Osteoblast (primary cell): ENCODE data around the gene MMD. TPM values are rescaled to one million over a fixed set of nuclear protein-coding genes. Genes with fewer than 3 reads are reported as not detected.

Source experiments
- DNase-seq: peaks from one replicate; pipeline ENCODE4 v3.0.0; 2011; ENCODE audit warnings: low spot score, mixed read lengths; ENCODE audit not compliant: insufficient read length; ENCODE audit errors: missing footprints
- H2AFZ ChIP-seq: 2 replicates; pipeline ENCODE4 v1.6.0; 2011; ENCODE audit warnings: mild to moderate bottlenecking, low read length
- H3K27ac ChIP-seq: 2 replicates; pipeline ENCODE4 v1.5.1; 2011; ENCODE audit warnings: mild to moderate bottlenecking, low read depth, low read length, moderate library complexity
- H3K27me3 ChIP-seq: 2 replicates; pipeline ENCODE4 v1.6.0; 2012; ENCODE audit warnings: mild to moderate bottlenecking, control low read depth, inconsistent platforms, low read length, moderate library complexity; ENCODE audit not compliant: insufficient read depth
- H3K36me3 ChIP-seq: 2 replicates; pipeline ENCODE4 v1.5.1; 2011; ENCODE audit warnings: mild to moderate bottlenecking, low read length, control low read depth, moderate library complexity; ENCODE audit not compliant: insufficient read depth
- H3K4me1 ChIP-seq: 2 replicates; pipeline ENCODE4 v1.5.1; 2011; ENCODE audit warnings: mild to moderate bottlenecking, low read length, control low read depth, moderate library complexity; ENCODE audit not compliant: insufficient read depth
- H3K4me2 ChIP-seq: 2 replicates; pipeline ENCODE4 v1.6.0; 2011; ENCODE audit warnings: mild to moderate bottlenecking, low read length; ENCODE audit not compliant: insufficient read depth
- H3K4me3 ChIP-seq: fragments of 200-600 bp; sonication (generic); 3 replicates; pipeline ENCODE4 v1.5.1; 2012; ENCODE audit warnings: mild to moderate bottlenecking, low read length, inconsistent platforms; ENCODE audit not compliant: insufficient read depth
- H3K79me2 ChIP-seq: 2 replicates; pipeline ENCODE4 v1.6.0; 2012; ENCODE audit warnings: mild to moderate bottlenecking, low read length, control low read depth, inconsistent platforms; ENCODE audit not compliant: insufficient read depth
- H3K9me3 ChIP-seq: 2 replicates; pipeline ENCODE4 v1.5.1; 2011; ENCODE audit warnings: low read depth, low read length, control low read depth
- H4K20me1 ChIP-seq: 2 replicates; pipeline ENCODE4 v1.6.0; 2012; ENCODE audit warnings: mild to moderate bottlenecking, low read length, control low read depth; ENCODE audit not compliant: insufficient read depth
- total RNA-seq: library from RNA; depleted of rRNA; stranded (reverse); fragments of >200 nt; gene quantifications from 2 replicates; pipeline ENCODE4 v1.2.3, GENCODE V29; 2012
- TF ChIP-seq, protein P1 (sequence below): IDR thresholded peaks from 2 replicates; pipeline ENCODE4 v1.5.1; 2011; ENCODE audit warnings: mild to moderate bottlenecking, low read depth, low read length, moderate library complexity; ENCODE audit errors: extremely low read depth

The MMD gene
- total RNA-seq, 1 donor: 6.5 TPM

DNA sequence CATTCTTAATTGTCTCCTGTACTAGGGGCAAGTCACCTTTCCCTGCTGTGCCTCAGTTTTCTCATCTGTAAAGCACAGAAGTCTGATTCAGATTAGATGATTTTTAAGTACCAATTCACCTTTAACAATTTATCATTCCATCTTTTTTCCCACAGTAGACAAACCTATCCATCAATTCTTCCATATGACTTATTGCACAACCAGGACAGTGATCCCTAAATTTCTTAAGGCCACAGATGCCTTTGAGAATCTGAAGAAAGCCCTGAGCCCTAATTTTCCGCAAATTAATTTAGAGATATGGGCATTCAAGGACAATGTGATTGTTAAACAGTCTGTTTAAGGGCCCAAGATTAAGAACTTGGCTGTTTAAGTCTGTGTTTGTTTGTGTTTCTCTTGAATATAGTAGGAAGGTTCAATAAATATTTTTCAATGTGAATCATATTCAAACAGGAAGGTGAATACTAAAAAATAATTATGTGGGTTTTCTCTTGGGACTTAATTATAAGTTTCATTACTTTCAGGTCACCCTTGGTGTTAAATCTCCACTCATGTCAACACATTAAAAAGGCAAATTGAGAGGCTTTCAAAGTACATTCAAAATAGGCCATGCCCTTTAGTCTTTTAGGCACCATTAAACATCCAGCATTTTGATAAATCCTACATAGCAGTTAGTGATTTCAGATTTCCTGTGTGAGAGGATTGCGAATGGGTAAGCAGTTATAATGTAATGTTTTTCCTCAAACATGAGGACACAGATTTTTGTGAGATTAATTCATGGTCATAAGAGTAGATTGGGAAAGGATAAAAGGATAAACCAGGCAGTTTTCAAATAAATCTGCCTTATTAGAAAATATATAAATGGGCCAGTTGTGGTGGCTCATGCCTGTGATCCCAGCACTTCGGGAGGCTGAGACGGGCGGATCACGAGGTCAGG, 34.9 kb upstream of the MMD start:
- no peaks in the 10 kb centered on the region for H3K36me3 ChIP-seq
- peaks cover 51% of the 10 kb centered on the region for H3K4me1 ChIP-seq
- no peak overlapping the region for H3K27ac ChIP-seq
- TF ChIP-seq, protein P1, sequence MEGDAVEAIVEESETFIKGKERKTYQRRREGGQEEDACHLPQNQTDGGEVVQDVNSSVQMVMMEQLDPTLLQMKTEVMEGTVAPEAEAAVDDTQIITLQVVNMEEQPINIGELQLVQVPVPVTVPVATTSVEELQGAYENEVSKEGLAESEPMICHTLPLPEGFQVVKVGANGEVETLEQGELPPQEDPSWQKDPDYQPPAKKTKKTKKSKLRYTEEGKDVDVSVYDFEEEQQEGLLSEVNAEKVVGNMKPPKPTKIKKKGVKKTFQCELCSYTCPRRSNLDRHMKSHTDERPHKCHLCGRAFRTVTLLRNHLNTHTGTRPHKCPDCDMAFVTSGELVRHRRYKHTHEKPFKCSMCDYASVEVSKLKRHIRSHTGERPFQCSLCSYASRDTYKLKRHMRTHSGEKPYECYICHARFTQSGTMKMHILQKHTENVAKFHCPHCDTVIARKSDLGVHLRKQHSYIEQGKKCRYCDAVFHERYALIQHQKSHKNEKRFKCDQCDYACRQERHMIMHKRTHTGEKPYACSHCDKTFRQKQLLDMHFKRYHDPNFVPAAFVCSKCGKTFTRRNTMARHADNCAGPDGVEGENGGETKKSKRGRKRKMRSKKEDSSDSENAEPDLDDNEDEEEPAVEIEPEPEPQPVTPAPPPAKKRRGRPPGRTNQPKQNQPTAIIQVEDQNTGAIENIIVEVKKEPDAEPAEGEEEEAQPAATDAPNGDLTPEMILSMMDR: no peak
- no peaks in the 10 kb centered on the region for H4K20me1 ChIP-seq
- H3K79me2 ChIP-seq: no peaks in the 10 kb centered on the region
- no peaks in the 10 kb centered on the region for H3K9me3 ChIP-seq
- no peak overlapping the region for H2AFZ ChIP-seq
- no peaks in the 10 kb centered on the region for H3K27me3 ChIP-seq
- no peak overlapping the region for H3K4me2 ChIP-seq
- no peak for DNase-seq
- no peak overlapping the region for H3K4me3 ChIP-seq

DNA sequence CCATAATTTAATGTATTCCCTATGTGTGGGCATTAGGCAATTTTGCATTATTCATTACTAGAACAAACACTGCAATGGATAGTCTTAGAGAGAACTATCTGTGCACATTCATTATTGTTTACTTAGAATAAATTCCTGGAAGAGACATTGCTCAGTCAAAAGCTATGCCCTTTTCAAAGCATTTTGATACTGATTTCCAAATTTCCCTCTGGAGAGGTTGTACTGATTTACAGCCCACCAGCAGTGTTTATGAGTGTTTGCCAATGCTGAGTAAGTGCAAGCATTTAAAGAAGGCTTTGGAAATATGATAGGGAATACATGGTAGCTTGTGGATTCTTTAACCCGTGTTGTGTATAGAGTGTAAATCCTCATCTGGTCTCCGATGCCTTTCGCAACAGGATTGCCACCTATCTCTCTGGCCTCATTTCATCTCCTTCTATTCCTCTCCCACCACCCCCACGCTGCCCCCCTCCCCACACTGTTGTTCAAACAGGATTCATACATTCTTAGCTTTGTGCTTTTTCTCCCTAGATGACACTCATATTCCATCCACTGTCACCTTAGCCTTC, 33.4 kb upstream of the MMD start:
- H3K27me3 ChIP-seq: no peaks in the 10 kb centered on the region
- peak overlapping the region; percentile 5 for H3K4me3 ChIP-seq
- peaks cover 57% of the 10 kb centered on the region for H3K4me1 ChIP-seq
- H3K9me3 ChIP-seq: no peaks in the 10 kb centered on the region
- no peaks in the 10 kb centered on the region for H3K79me2 ChIP-seq
- no peaks in the 10 kb centered on the region for H4K20me1 ChIP-seq
- H3K27ac ChIP-seq: peak overlapping the region; percentile 15
- H2AFZ ChIP-seq: no peak overlapping the region
- TF ChIP-seq, protein P1: no peak
- no peak for DNase-seq
- H3K4me2 ChIP-seq: peak overlapping the region; percentile 71
- no peaks in the 10 kb centered on the region for H3K36me3 ChIP-seq

DNA sequence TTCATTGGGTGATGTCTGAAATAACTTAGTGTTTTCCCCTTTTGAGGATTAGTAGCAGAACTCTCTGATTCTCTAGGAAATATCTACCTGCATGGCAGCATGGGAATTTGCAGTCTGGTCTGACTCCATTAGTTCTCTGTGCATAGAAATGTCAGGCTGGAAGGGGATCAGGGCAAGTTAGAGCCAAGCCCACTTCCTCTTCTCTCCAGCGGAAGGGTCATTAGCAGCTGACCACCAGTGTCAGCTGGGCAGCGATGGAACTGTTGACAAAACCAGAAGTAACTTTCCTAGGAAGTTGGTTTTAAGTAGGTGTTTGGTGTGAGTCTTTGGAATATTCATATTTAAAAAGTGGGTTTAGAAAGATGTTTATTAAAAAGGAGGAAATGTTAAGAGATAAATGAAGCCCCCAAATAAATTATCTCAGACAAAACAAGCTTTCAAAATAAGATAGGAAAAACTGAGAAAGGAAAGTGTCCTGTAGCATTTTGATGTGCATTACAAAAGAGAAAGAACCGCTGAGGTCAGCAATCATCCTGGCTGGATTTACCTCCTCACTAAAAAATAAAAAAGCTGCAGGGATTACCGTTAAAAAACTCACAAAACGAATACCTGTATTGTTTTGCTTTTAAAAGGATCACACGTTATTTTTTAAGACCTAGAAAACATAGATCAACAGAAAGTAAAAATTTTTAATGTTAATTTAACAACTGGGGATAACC, 32.4 kb upstream of the MMD start:
- TF ChIP-seq, protein P1: no peak
- Histone ChIP-seq H3K27me3 (no peaks in the 10 kb centered on the region), H2AFZ (no peak overlapping the region), H3K9me3 (no peaks in the 10 kb centered on the region), H3K36me3 (no peaks in the 10 kb centered on the region), H3K4me1 (peaks cover 54% of the 10 kb centered on the region), H4K20me1 (no peaks in the 10 kb centered on the region), H3K4me2 (no peak overlapping the region), H3K27ac (no peak overlapping the region), H3K4me3 (no peak overlapping the region), H3K79me2 (no peaks in the 10 kb centered on the region)
- no peak for DNase-seq
